ENCODE data around the gene ZNF208.

- TF ChIP-seq EZH2 (IDR thresholded peaks at IDR 0.05) (no peak), CTCF (IDR thresholded peaks at IDR 0.05) (no peak), EZH2phosphoT487 (IDR thresholded peaks at IDR 0.05) (no peak)
These were observed 100.4 kb downstream of the ZNF208 start for GRCh38 chr19:21910318-21910717.

Data from neural progenitor cell (in vitro differentiated cells).